GM10248 (cell line): Measurements from ENCODE around the gene RGL1.

ENCODE experiments used
- CTCF ChIA-PET: fragments of 300-600 bp; sonication (Branson Sonifier 250); formaldehyde crosslinking; extraction: SDS; loops from one replicate; lab custom pipeline; 2021; ENCODE audit warnings: antibody characterized with exemption; lab: Yijun Ruan, JAX
- POLR2A ChIA-PET: fragments of 350-650 bp; sonication (Branson Sonifier 250); formaldehyde crosslinking; extraction: SDS; loops from one replicate; lab custom pipeline; 2020; ENCODE audit warnings: antibody characterized with exemption; lab: Yijun Ruan, JAX
- DNase-seq: peaks from one replicate; pipeline ENCODE4 v3.0.0; 2012; ENCODE audit errors: extremely low spot score
- CTCF ChIP-seq: IDR thresholded peaks from 2 replicates; pipeline ENCODE4 v1.5.1; 2012; ENCODE audit warnings: mild to moderate bottlenecking, low read depth; ENCODE audit errors: extremely low read depth, missing control alignments, control extremely low read depth

Gene RGL1

GRCh38 chr1:183863852-183864251 is 58.9 kb downstream of the RGL1 start:
- ChIA-PET POLR2A (no interaction called here), CTCF (interaction anchor here (1.2 to 2.4 kb wide), 5 partner anchors 10 to 52 kb away, joined by 3 to 7 read pairs (median 3); no protein-coding TSS in a partner anchor)
- TF ChIP-seq CTCF = no peak
- no peak for DNase-seq

GRCh38 chr1:183864611-183865010 is 59.7 kb downstream of the RGL1 start:
- no peak for DNase-seq
- ChIA-PET POLR2A (no interaction called here), CTCF (interaction anchor here (0.9 to 2.4 kb wide), 8 partner anchors 11 to 51 kb away, joined by 3 to 7 read pairs (median 3); no protein-coding TSS in a partner anchor)
- no peak for TF ChIP-seq CTCF

GRCh38 chr1:183869230-183869629 is 64.3 kb downstream of the RGL1 start:
- CTCF ChIA-PET = interaction anchor here (0.8 to 1.9 kb wide), 6 partner anchors 11 to 214 kb away, joined by 3 to 7 read pairs (median 4); no protein-coding TSS in a partner anchor
- POLR2A ChIA-PET = no interaction called here

GRCh38 chr1:183869664-183870063 is 64.7 kb downstream of the RGL1 start:
- CTCF ChIA-PET = interaction anchor here (1.1 to 1.9 kb wide), 4 partner anchors 14 to 28 kb away, joined by 4 to 7 read pairs (median 4); no protein-coding TSS in a partner anchor
- no peak for TF ChIP-seq CTCF
- POLR2A ChIA-PET = no interaction called here
- no peak for DNase-seq

More at GRCh38 chr1:183869230-183869629, 64.3 kb downstream of the RGL1 start:
- DNase-seq = no peak
- TF ChIP-seq CTCF = no peak

- ChIA-PET CTCF (interaction anchor here (0.7 to 1.5 kb wide), 9 partner anchors 8 to 215 kb away, joined by 3 to 9 read pairs (median 4); no protein-coding TSS in a partner anchor), POLR2A (no interaction called here)
- no peak for DNase-seq
- TF ChIP-seq CTCF = no peak
Measured at GRCh38 chr1:183870351-183871077, 65.6 kb downstream of the RGL1 start.

- CTCF ChIA-PET = interaction anchor here (0.7 to 1.5 kb wide), 9 partner anchors 9 to 216 kb away, joined by 3 to 9 read pairs (median 4); no protein-coding TSS in a partner anchor
- no peak for TF ChIP-seq CTCF
- POLR2A ChIA-PET = no interaction called here
- DNase-seq = no peak
Measured at GRCh38 chr1:183871142-183871541, 66.2 kb downstream of the RGL1 start.
